Spleen (tissue), 7 donors: Measurements from ENCODE around the gene DXO.

Experiments
- CTCF ChIP-seq, 11 experiments: fragments of 200-600 bp in 7 of 11; fragments of 450-650 bp in 4 of 11; sonication (generic) in 4 of 11; IDR thresholded peaks in 8 of 11; conservative IDR thresholded peaks in 3 of 11; 1 replicate in 7 of 11; 2 replicates in 4 of 11; pipeline versions ENCODE4 v1.4.0 to v1.8.0; 2016 to 2021; ENCODE audit warnings: antibody characterized with exemption in 11 of 11, inconsistent platforms in 4 of 11, mild to moderate bottlenecking in 1 of 11
- POLR2A ChIP-seq, 3 donors: fragments of 450-650 bp; IDR thresholded peaks; one replicate each; pipeline ENCODE4 v1.5.1; 2017; ENCODE audit warnings: antibody characterized with exemption in 3 of 3, mild to moderate bottlenecking in 1 of 3
- POLR2AphosphoS5 ChIP-seq, 3 donors: sonication (generic); formaldehyde crosslinking; IDR thresholded peaks; one replicate each; pipeline ENCODE4 v1.5.1; 2017; ENCODE audit warnings: antibody characterized with exemption in 3 of 3
- donor health status: DM: no; HTN: no; CAD: no; lungs with moderate emphysema.
- donor health status: DM: no; HTN: no; CAD: no.
- donor health status: DM: no; HTN: no; CAD: no.

- peak in 1 of 3 donors; percentile 33 for TF ChIP-seq POLR2AphosphoS5 (IDR thresholded peaks at IDR 0.05)
- no peak for TF ChIP-seq CTCF (IDR thresholded peaks at IDR 0.05 in 8 of 11, conservative IDR thresholded peaks at IDR 0.05 in 3 of 11)
- TF ChIP-seq POLR2A (IDR thresholded peaks at IDR 0.05), result no peak
Measured at GRCh38 chr6:31927242-31927862, 44.6 kb downstream of the DXO start, which contains the start of gene C2.
